ENCODE data around the gene CSRP2. TPM values are rescaled to one million over a fixed set of nuclear protein-coding genes. Genes with fewer than 3 reads are reported as not detected.
A peak's percentile ranks its signal among the peaks of the same experiment; 100 is the strongest.

Gene CSRP2
- polyA plus RNA-seq, 1 donor (not counting 4 experiments of a cell fraction or from before 2014, with no cell fraction given): 74.9 TPM

DNA sequence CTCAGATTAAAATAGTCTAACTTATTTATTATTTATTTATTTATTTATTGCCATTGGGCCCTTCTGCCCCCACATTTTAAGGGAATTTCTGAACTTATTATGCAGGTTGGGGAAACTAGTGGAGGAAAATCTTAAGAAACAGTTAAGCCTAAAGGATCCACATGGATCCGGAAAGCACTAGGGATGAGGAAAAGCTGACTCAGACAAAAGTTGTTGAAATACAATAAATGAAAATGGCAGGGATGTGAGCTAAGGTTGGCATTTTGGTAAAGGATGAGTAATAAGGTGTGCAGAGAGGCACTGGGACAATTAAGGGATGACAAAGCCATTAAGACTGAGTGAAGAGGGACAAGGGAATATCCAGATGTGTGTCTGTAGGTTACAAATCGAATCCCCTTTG is 20.7 kb upstream of the CSRP2 start:
- dilution Hi-C loops (cut with MboI; ENCODE audit: extremely low pct_ligation_motif_present, low sequenced_read_pairs): no loop called here
- peak; percentile 20 for FAIRE-seq
- Histone ChIP-seq H3K9me3 (ENCODE audit: control insufficient read depth, low read depth, low read length) (no peaks in the 10 kb centered on the region), H3K4me2 (ENCODE audit: control insufficient read depth, extremely low read depth, insufficient read depth, low read depth, low read length) (no peak overlapping the region), H4K20me1 (ENCODE audit: control insufficient read depth, extremely low read depth, insufficient read depth, low read length) (no peaks in the 10 kb centered on the region), H3K9me1 (ENCODE audit: control insufficient read depth, extremely low read depth, insufficient read depth, low read length) (no peaks in the 10 kb centered on the region), H3K79me2 (ENCODE audit: control insufficient read depth, insufficient read depth, low read length) (no peaks in the 10 kb centered on the region), H3K36me3 (ENCODE audit: control insufficient read depth in 2 of 2, extremely low read depth in 1 of 2, insufficient read depth in 2 of 2, low read length in 2 of 2) (no peaks in the 10 kb centered on the region), H3K27me3 (ENCODE audit: control insufficient read depth, extremely low read depth, insufficient read depth, low read length) (no peaks in the 10 kb centered on the region), H3K9ac (ENCODE audit: control insufficient read depth, extremely low read depth, insufficient read depth, low read length) (no peak overlapping the region), H3K4me3 (ENCODE audit: control insufficient read depth in 2 of 3, extremely low read depth in 1 of 3, insufficient read depth in 2 of 3, low read depth in 1 of 3, low read length in 3 of 3) (no peak overlapping the region), H3K4me1 (ENCODE audit: control insufficient read depth, extremely low read depth, insufficient read depth, low read length) (no peaks in the 10 kb centered on the region), H2AFZ (ENCODE audit: control insufficient read depth, low read length) (no peak overlapping the region), H3K27ac (ENCODE audit: control insufficient read depth, insufficient read depth, low read length) (no peak overlapping the region)
- TF ChIP-seq EZH2 (IDR thresholded peaks at IDR 0.05; ENCODE audit: low read length): no peak
- TF ChIP-seq, protein P1, sequence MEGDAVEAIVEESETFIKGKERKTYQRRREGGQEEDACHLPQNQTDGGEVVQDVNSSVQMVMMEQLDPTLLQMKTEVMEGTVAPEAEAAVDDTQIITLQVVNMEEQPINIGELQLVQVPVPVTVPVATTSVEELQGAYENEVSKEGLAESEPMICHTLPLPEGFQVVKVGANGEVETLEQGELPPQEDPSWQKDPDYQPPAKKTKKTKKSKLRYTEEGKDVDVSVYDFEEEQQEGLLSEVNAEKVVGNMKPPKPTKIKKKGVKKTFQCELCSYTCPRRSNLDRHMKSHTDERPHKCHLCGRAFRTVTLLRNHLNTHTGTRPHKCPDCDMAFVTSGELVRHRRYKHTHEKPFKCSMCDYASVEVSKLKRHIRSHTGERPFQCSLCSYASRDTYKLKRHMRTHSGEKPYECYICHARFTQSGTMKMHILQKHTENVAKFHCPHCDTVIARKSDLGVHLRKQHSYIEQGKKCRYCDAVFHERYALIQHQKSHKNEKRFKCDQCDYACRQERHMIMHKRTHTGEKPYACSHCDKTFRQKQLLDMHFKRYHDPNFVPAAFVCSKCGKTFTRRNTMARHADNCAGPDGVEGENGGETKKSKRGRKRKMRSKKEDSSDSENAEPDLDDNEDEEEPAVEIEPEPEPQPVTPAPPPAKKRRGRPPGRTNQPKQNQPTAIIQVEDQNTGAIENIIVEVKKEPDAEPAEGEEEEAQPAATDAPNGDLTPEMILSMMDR (optimal IDR thresholded peaks at IDR 0.05 in 1 of 3, IDR thresholded peaks at IDR 0.05 in 1 of 3, conservative IDR thresholded peaks at IDR 0.05 in 1 of 3; ENCODE audit: extremely low read depth in 1 of 3, insufficient read depth in 2 of 3, low read length in 3 of 3): no peak
- no peak for DNase-seq (ENCODE audit: low read depth, low spot score)

DNA sequence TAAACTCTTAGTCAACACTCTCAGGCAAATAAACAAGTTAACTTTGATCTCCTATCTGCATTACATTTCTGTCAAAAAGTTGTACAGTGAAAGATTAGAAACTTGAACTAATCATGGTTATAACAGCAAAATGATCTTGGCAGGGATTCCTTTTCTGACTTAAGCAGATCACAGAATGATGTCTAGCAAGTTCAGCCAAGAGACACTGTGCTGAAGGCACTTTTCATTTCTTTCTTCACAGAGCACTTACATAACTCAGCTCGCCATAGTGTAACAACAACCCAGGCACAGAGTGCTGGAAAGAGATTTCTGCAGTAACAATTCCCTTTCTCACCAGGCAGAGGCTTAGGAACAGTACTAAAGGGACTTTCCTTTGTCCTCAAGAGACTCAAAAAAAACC is 19.6 kb upstream of the CSRP2 start:
- H4K20me1 ChIP-seq (ENCODE audit: control insufficient read depth, extremely low read depth, insufficient read depth, low read length): no peaks in the 10 kb centered on the region
- DNase-seq (ENCODE audit: low read depth, low spot score): no peak
- no peak overlapping the region for H2AFZ ChIP-seq (ENCODE audit: control insufficient read depth, low read length)
- no peak overlapping the region for H3K9ac ChIP-seq (ENCODE audit: control insufficient read depth, extremely low read depth, insufficient read depth, low read length)
- no peaks in the 10 kb centered on the region for H3K27me3 ChIP-seq (ENCODE audit: control insufficient read depth, extremely low read depth, insufficient read depth, low read length)
- TF ChIP-seq EZH2 (IDR thresholded peaks at IDR 0.05; ENCODE audit: low read length): no peak
- TF ChIP-seq, protein P1 (optimal IDR thresholded peaks at IDR 0.05 in 1 of 3, IDR thresholded peaks at IDR 0.05 in 1 of 3, conservative IDR thresholded peaks at IDR 0.05 in 1 of 3; ENCODE audit: extremely low read depth in 1 of 3, insufficient read depth in 2 of 3, low read length in 3 of 3): no peak
- H3K79me2 ChIP-seq (ENCODE audit: control insufficient read depth, insufficient read depth, low read length): no peaks in the 10 kb centered on the region
- dilution Hi-C loops (cut with MboI; ENCODE audit: extremely low pct_ligation_motif_present, low sequenced_read_pairs): no loop called here
- H3K9me1 ChIP-seq (ENCODE audit: control insufficient read depth, extremely low read depth, insufficient read depth, low read length): no peaks in the 10 kb centered on the region
- no peaks in the 10 kb centered on the region for H3K36me3 ChIP-seq (ENCODE audit: control insufficient read depth in 2 of 2, extremely low read depth in 1 of 2, insufficient read depth in 2 of 2, low read length in 2 of 2)
- H3K4me2 ChIP-seq (ENCODE audit: control insufficient read depth, extremely low read depth, insufficient read depth, low read depth, low read length): no peak overlapping the region
- no peak overlapping the region for H3K27ac ChIP-seq (ENCODE audit: control insufficient read depth, insufficient read depth, low read length)
- peak; percentile 66 for FAIRE-seq
- no peaks in the 10 kb centered on the region for H3K4me1 ChIP-seq (ENCODE audit: control insufficient read depth, extremely low read depth, insufficient read depth, low read length)
- no peak overlapping the region for H3K4me3 ChIP-seq (ENCODE audit: control insufficient read depth in 2 of 3, extremely low read depth in 1 of 3, insufficient read depth in 2 of 3, low read depth in 1 of 3, low read length in 3 of 3)
- H3K9me3 ChIP-seq (ENCODE audit: control insufficient read depth, low read depth, low read length): no peaks in the 10 kb centered on the region

Data from keratinocyte (primary cell).